Effector memory CD4-positive, alpha-beta T cell (primary cell): ENCODE results near the gene OTUD3.
"Not testable (repeated sequence)": the region's sequence is repeated elsewhere in the genome, so short reads cannot be mapped to it uniquely, and the experiment has no call there.

Experiments
- DNase-seq, 3 donors: peaks; one replicate each; pipeline ENCODE4 v3.0.0-alpha.2; 2020
- H3K27ac ChIP-seq: 2 replicates; pipeline ENCODE4 v1.7.0; 2013; ENCODE audit warnings: mild to moderate bottlenecking, low read length, moderate library complexity; ENCODE audit not compliant: insufficient read depth, poor library complexity, severe bottlenecking
- H3K27me3 ChIP-seq: replicated peaks from 2 replicates; pipeline ENCODE4 v1.7.0; 2013; ENCODE audit warnings: mild to moderate bottlenecking, low read length; ENCODE audit not compliant: insufficient read depth, control insufficient read depth, poor library complexity, severe bottlenecking
- H3K36me3 ChIP-seq: 2 replicates; pipeline ENCODE4 v1.7.0; 2013; ENCODE audit warnings: mild to moderate bottlenecking, low read length, moderate library complexity; ENCODE audit not compliant: control insufficient read depth, insufficient read depth
- H3K4me1 ChIP-seq: 2 replicates; pipeline ENCODE4 v1.7.0; 2013; ENCODE audit warnings: low read length, mild to moderate bottlenecking; ENCODE audit not compliant: control insufficient read depth, insufficient read depth, poor library complexity, severe bottlenecking
- H3K4me3 ChIP-seq: 2 replicates; pipeline ENCODE4 v1.7.0; 2013; ENCODE audit warnings: low read length, low read depth, mild to moderate bottlenecking; ENCODE audit not compliant: insufficient read depth, poor library complexity, severe bottlenecking
- H3K9me3 ChIP-seq: 2 replicates; pipeline ENCODE4 v1.7.0; 2013; ENCODE audit warnings: mild to moderate bottlenecking, low read length, moderate library complexity; ENCODE audit not compliant: control insufficient read depth

Gene OTUD3

DNA sequence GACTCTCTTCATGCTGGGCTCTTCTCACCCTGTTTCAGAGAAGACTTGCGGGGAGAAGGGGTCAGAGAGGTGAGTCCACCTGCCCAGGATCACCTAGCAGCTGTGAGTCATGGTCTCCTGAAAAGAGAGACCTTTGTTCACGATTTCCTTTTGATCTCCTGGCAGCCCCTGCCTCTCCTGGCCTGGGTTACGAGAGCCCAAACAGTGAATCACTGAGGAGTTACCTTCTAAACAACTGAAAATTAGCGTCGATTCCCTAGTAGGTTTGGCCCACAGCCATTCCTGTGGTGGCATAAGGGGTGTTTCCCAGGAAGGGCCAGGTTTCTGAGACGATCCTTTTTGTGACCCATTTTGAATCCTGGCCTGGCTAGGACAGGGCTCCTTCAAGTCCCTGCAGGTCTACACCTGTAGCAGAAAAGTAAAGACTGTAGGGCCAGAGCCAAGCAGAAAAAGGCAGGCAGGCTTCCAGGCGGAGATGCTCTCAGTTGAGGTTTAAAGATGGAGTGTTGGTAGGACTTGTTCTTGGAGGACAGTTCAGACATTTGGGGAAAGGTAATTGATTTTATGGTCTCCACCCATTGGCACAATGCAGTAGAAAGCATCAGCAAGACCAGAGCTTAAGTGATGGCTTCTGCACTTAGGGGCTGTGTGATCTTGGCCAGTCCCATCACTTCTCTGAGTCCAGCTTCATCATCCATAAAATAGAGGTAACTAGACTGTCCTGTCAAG lies 43.3 kb downstream of the OTUD3 start:
- H3K4me3 ChIP-seq = no peak overlapping the region
- no peak overlapping the region for H3K27ac ChIP-seq
- H3K4me1 ChIP-seq = no peaks in the 10 kb centered on the region
- DNase-seq = no peak
- H3K27me3 ChIP-seq = no peaks in the 10 kb centered on the region
- no peaks in the 10 kb centered on the region for H3K9me3 ChIP-seq
- no peaks in the 10 kb centered on the region for H3K36me3 ChIP-seq

DNA sequence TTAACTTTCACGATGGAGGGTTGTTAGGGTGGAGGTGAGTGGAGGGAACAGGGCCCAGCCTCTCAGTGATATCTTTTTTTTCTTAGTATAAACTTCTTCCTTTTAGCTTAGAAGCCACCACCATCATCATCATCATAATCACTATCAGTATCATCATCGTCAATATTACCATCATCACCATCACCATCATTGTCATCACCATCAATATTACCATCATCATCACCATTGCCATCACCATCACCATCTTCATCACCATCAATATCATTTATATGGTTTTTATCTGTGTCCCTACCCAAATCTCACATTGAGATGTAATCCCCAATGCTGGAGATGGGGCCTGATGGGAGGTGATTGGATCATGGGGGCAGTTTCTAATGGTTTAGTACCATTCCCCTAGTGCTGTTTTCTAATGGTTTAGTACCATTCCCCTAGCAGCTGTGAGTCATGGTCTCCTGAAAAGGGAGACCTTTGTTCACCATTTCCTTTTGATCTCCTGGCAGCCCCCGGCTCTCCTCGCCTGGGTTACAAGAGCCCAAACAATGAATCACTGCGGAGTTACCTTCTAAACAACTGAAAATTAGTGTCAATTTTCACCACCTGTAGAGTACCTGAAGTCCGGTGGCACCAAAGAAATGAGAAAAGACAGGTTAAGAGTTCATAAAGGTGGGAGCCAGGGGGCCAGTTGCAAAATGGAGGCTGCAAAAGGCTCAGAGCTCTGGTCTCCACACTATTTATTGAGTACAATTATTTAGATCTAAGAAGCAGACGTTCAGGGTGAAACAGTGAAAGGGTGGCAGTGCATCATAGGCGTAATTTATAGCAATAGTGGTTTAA lies 44.3 kb downstream of the OTUD3 start:
- Histone ChIP-seq H3K4me3 (no peak overlapping the region), H3K9me3 (peaks cover 3% of the 10 kb centered on the region), H3K4me1 (no peaks in the 10 kb centered on the region), H3K27ac (no peak overlapping the region), H3K27me3 (no peaks in the 10 kb centered on the region), H3K36me3 (no peaks in the 10 kb centered on the region)
- no peak for DNase-seq

DNA sequence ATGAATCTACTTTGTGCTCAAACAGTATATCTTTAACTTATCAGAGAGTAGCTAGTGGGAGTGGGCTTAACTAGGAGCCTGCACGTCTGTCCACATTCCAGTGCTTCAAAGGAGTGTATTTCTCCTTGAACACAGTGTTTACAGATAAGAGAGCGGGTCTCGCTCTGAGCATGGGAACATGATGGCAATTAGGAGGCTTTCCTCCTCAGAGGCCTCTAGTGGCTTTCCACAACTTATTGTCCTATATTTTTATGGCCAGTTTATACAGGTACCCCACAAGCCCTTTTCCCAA lies 44.9 kb downstream of the OTUD3 start:
- H3K4me3 ChIP-seq, DNase-seq, H3K27me3 ChIP-seq, H3K27ac ChIP-seq, H3K9me3 ChIP-seq, H3K36me3 ChIP-seq, H3K4me1 ChIP-seq: not testable (repeated sequence)

DNA sequence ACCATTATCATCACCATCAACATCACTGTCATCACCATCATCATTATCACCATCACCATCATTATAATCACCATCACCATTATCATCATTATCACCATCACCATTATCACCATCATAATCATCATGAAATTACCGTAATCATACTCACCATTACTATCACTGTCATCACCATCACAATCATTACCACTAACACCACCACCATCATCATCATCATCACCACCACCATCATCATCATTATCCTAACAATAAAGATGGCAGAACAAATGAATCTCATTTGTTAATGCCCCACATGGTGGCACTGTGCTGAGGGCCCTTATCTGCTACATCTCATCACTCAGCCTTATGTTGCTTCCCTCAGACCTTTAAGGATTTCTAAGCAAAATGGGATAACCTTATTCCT lies 50.7 kb downstream of the OTUD3 start:
- DNase-seq = no peak
- Histone ChIP-seq H3K4me3 (no peak overlapping the region), H3K27me3 (no peaks in the 10 kb centered on the region), H3K9me3 (peaks cover 9% of the 10 kb centered on the region), H3K36me3 (no peaks in the 10 kb centered on the region), H3K27ac (no peak overlapping the region), H3K4me1 (no peaks in the 10 kb centered on the region)

DNA sequence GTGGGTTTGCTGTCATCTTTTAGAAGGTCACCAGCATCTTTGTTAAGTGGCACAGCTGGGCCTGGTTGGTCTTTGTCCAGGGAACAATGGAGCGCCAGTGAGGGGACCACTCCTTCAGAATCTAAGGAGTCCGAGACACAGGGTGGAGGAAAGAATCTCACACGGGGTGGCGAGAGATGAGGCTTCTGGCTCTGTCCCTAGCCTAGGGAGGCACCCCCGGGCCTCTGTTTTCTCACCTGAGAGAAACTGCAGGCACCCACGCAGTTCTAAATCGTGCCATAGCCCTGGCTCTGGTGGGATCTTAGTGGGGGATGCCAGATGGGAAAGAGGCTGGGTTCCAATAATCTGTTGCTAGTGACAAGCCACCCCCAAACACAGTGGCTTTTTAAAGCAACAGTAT lies 52.1 kb downstream of the OTUD3 start:
- H3K9me3 ChIP-seq = peaks cover 9% of the 10 kb centered on the region
- H3K36me3 ChIP-seq = no peaks in the 10 kb centered on the region
- H3K4me3 ChIP-seq = no peak overlapping the region
- no peak overlapping the region for H3K27ac ChIP-seq
- H3K27me3 ChIP-seq = no peaks in the 10 kb centered on the region
- H3K4me1 ChIP-seq = no peaks in the 10 kb centered on the region
- no peak for DNase-seq

DNA sequence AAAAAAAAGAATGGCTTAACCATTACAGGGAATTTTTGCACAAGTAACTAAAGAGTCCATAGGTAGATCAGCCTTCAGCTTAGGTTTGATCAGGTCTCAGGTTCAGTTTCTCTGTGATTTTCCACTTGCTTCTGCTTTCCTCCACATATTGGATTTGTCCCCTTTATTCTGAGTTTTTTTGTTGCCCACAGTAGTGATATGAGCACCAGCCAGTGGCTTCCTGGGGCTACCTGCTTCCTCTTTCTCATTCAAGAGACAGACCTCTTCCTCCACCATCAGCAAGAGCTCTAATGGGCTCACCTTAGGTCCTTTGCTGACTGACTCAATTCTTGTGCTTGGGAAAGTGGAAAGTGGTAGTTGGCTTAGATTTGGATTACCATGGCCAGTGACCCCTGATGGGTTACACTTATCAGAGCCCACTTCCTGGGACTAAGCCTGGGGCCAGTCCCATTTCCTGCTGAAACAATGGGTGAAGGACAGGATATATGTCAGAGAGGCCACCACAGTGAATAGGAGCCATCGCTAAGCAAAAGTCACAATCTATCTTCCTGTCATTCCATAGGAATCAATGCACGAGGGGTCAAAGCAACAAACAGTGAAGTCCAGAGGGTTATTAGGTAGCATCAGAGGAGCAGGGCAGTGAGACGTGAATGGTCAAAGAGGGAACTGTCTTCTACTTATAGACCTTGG lies 54.0 kb downstream of the OTUD3 start:
- Histone ChIP-seq H3K36me3 (no peaks in the 10 kb centered on the region), H3K4me3 (no peak overlapping the region), H3K4me1 (no peaks in the 10 kb centered on the region), H3K27ac (no peak overlapping the region), H3K27me3 (no peaks in the 10 kb centered on the region), H3K9me3 (peaks cover 9% of the 10 kb centered on the region)
- DNase-seq = no peak

DNA sequence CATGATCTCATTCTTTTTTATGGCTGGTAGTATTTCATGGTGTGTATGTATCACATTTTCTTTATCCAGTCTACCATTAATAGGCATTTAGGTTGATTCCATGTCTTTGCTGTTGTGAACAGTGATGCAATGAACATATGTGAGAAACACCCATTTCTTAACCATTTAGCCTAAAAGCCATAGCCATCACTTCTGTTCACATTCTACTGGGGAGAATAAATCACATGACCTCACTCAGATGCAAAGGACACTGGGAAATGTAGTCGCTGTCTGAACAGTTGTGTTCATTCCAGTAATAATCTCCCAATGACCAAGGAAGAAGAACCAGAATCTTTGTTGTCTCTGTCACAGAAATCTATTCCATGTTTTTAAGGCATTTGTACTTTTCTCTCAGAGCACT lies 56.3 kb downstream of the OTUD3 start:
- Histone ChIP-seq H3K27me3 (no peaks in the 10 kb centered on the region), H3K4me1 (no peaks in the 10 kb centered on the region), H3K36me3 (no peaks in the 10 kb centered on the region), H3K9me3 (no peaks in the 10 kb centered on the region), H3K27ac (no peak overlapping the region), H3K4me3 (no peak overlapping the region)
- no peak for DNase-seq

DNA sequence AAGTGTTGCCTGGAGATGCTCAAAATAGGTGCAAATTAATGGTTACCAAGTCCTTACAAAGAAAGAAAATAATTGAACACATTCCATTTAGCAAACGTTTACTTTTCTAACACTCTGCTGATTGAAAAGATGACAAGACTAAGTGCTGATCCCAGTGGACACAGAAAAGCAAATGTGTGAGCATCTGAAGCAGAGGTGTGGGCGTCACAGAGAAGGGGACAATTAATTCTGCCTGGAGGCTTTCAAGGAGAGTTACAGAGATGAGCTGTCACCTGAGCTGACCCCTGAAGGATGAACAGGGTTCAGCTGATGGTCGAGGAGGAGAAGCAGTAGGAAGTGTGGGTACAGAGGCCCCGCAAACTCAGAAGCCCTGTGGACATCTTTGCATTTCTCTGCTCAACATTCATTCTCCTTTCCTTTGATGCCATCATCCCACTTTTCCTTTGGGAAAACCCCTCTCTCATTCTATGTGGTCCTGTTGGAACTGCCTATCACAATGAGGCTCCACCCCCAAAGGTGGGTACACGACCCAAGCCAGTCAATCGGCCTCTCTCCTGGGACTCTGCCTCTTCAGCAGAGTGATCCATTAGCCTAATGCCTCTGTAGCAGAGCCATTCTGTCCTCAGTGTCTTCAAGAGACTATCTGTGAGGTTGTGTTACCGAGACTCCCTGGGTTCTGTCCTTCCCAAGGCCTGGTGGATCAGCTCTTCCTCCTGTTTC lies 58.5 kb downstream of the OTUD3 start:
- H3K27me3 ChIP-seq = no peaks in the 10 kb centered on the region
- DNase-seq = no peak

DNA sequence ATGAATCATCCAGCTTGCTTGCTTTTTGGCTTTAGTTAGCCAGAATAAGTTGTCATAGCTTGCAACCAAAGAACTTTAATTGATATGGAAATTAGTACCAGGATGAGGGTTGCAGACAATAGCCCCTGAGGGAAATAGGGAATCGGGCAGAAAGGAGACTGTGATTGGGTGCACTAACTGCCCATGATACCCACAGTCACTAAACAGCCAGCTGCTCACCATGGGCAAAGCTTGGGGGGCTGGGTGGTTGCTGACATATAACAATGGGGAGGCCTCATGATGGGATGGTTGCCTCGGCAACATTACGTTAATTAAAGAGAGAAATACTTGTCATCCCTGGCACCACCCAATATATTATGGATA lies 59.0 kb downstream of the OTUD3 start:
- Histone ChIP-seq H3K9me3 (no peaks in the 10 kb centered on the region), H3K4me3 (no peak overlapping the region), H3K27me3 (no peaks in the 10 kb centered on the region), H3K36me3 (no peaks in the 10 kb centered on the region), H3K27ac (no peak overlapping the region), H3K4me1 (no peaks in the 10 kb centered on the region)
- DNase-seq = no peak

More for the DNA sequence above, 58.5 kb downstream of the OTUD3 start:
- Histone ChIP-seq H3K27ac (no peak overlapping the region), H3K36me3 (no peaks in the 10 kb centered on the region), H3K4me3 (no peak overlapping the region), H3K9me3 (no peaks in the 10 kb centered on the region), H3K4me1 (no peaks in the 10 kb centered on the region)
